Parietal lobe (tissue), 2 donors: Measurements from ENCODE around the gene RUBCNL. TPM values are rescaled to one million over a fixed set of nuclear protein-coding genes. Genes with fewer than 3 reads are reported as not detected.
A peak's percentile ranks its signal among the peaks of the same experiment; 100 is the strongest.

ENCODE experiments used
- small RNA-seq: library from RNA; depleted of rRNA; stranded (forward); fragments of <200 nt; gene quantifications from one replicate; pipeline ENCODE3, GENCODE V24; 2014; ENCODE audit warnings: low replicate concordance
- total RNA-seq: library from RNA; depleted of rRNA; stranded (reverse); fragments of >200 nt; gene quantifications from one replicate; pipeline ENCODE4 v1.2.3, GENCODE V29; 2014

Gene RUBCNL
- total RNA-seq = 3.4 TPM

GRCh38 chr13:46387064-46387851 lies at the start of gene RUBCNL:
RUBCNL (minus strand) TSS chr13:46387252; CDS start chr13:46372475, 14,777 bp downstream.

Small RNAs within 50 kb of the gene (small RNA-seq; reads per million reads assigned to genes)
- 28.0 reads per million, percentile 93 among the genes with 10 or more reads in this experiment for gene RNU2-6P
- not detected for gene RNU6-68P

Other genes starting within 250 kb of the RUBCNL start
- gene LCP1, start 205.1 kb downstream of the RUBCNL start, total RNA-seq = 4.4 TPM
- 4.4 TPM for gene LRRC63, start 175.3 kb downstream of the RUBCNL start, total RNA-seq
- gene LRCH1, start 165.9 kb upstream of the RUBCNL start, total RNA-seq = 32.2 TPM